Mucosa of descending colon (tissue), 3 donors: Measurements from ENCODE around the gene CDX1. TPM values are rescaled to one million over a fixed set of nuclear protein-coding genes. Genes with fewer than 3 reads are reported as not detected.

ENCODE experiments used
- ATAC-seq: fragments of 200-7000 bp; cut with Tn5 transposase; one replicate; pipeline ENCODE4 v1.9.1; 2020; ENCODE audit warnings: mild to moderate bottlenecking, moderate library complexity
- DNase-seq, 3 donors: peaks; one replicate each; pipeline ENCODE4 v3.0.0-alpha.2; 2020
- H3K36me3 ChIP-seq: fragments of 200-600 bp; one replicate; pipeline ENCODE4 v1.8.0; 2021; ENCODE audit warnings: low read depth, mild to moderate bottlenecking
- H3K4me1 ChIP-seq: fragments of 200-600 bp; one replicate; pipeline ENCODE4 v1.8.0; 2021; ENCODE audit warnings: low read depth, mild to moderate bottlenecking
- H3K4me3 ChIP-seq: fragments of 200-600 bp; one replicate; pipeline ENCODE4 v1.8.0; 2021; ENCODE audit warnings: mild to moderate bottlenecking
- H3K9me3 ChIP-seq: fragments of 200-600 bp; one replicate; pipeline ENCODE4 v1.8.0; 2021; ENCODE audit warnings: mild to moderate bottlenecking
- CTCF ChIP-seq: fragments of 200-600 bp; IDR thresholded peaks from one replicate; pipeline ENCODE4 v1.8.0; 2022; ENCODE audit warnings: antibody characterized with exemption, mild to moderate bottlenecking
- intact Hi-C, 2 donors: fragments of 100-400 bp; cut with DNase I in 1 of 2; cut with micrococcal nuclease in 1 of 2; formaldehyde crosslinking; loops; one replicate each; pipeline versions ENCODE4 v1.11.0 to v1.11.1; 2022; cut with DNase I, micrococcal nuclease
- total RNA-seq, 3 donors: library from RNA; stranded (reverse); fragmentation: NEBNext Ultra II Directional in 2 of 3; extraction: Animal tissue kit (Norgen Biotek cat#: 25700) in 2 of 3; gene quantifications; one replicate each; pipeline versions ENCODE4 v1.2.1 to v1.2.4, GENCODE V29; 2021 to 2023
- donor health status: DM: no; HTN: no; CAD: no; lungs with moderate emphysema.
- donor health status: DM: no; HTN: no; CAD: no.
- donor health status: DM: no; HTN: yes; CAD: no.

Gene CDX1
- total RNA-seq, 3 donors from 2014 or later = 140 to 306 (median 302) TPM

DNA sequence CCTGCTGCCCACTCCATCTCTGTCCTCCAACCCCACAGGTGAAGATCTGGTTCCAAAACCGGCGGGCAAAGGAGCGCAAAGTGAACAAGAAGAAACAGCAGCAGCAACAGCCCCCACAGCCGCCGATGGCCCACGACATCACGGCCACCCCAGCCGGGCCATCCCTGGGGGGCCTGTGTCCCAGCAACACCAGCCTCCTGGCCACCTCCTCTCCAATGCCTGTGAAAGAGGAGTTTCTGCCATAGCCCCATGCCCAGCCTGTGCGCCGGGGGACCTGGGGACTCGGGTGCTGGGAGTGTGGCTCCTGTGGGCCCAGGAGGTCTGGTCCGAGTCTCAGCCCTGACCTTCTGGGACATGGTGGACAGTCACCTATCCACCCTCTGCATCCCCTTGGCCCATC, 16.9 kb downstream of the CDX1 start:
- Histone ChIP-seq H3K36me3 (no peaks in the 10 kb centered on the region), H3K9me3 (no peaks in the 10 kb centered on the region), H3K4me3 (no peak overlapping the region), H3K4me1 (peaks cover 93% of the 10 kb centered on the region)
- no peak for TF ChIP-seq CTCF
- intact Hi-C loops = no loop called here
- ATAC-seq (no peak), DNase-seq (no peak)

GRCh38 chr5:150184006-150184405, 17.4 kb downstream of the CDX1 start:
- intact Hi-C loops = no loop called here
- ATAC-seq (no peak), DNase-seq (peak in 1 of 3 donors; percentile 15)
- TF ChIP-seq CTCF = no peak
- H3K36me3 ChIP-seq = no peaks in the 10 kb centered on the region
- no peak overlapping the region for H3K4me3 ChIP-seq
- H3K4me1 ChIP-seq = peaks cover 93% of the 10 kb centered on the region
- no peaks in the 10 kb centered on the region for H3K9me3 ChIP-seq

DNA sequence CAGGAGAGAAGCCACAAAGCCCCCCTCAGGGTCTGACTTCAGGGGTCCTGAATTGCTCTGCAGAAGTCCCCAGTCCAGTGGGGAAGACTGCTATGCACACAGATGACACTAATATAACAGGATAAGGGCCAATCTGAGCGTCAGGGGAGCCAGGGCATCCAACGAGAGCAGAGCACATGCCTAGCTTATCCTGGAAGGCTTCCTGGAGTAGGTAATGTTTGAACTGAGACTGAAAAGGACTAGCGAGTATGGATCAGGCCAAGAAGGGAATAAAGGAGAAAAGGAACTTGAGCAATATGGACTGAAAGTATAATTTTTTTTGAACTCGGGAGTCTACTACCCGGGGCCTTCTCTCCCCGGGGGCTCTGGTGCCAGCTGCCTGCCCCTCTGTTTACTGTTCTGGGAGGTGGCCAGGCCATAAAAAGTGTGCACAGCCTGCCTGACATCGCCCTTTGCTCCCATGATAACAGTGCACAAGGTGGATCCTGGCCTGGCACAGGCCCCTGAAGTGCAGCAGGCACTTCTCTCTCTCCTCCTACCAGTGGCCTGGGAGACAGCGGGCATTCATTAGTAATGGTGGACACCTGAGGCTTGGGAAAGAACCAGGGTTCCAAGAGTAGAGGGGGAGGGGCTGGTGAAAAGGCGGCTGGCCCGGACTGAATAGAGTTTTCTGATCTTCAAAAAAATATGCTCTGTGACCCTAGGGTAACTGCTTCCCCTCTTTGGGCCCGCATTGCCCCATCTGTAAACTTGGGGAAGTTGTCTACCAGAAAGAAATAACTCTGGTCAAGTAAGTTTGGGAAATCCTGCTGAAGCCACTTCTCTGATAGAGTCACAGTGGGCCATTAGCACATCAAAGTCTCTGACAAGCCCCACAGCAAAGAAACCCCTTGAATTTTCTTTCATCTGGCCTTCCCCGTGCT, 18.7 kb downstream of the CDX1 start:
- TF ChIP-seq CTCF = no peak
- ATAC-seq = peak; percentile 74
- intact Hi-C loops = no loop called here
- no peaks in the 10 kb centered on the region for H3K36me3 ChIP-seq
- no peak overlapping the region for H3K4me3 ChIP-seq
- peaks cover 83% of the 10 kb centered on the region for H3K4me1 ChIP-seq
- H3K9me3 ChIP-seq = no peaks in the 10 kb centered on the region
- peak; percentile 86 to 92 (median 87) for DNase-seq

- H3K4me3 ChIP-seq = no peak overlapping the region
- peak in 2 of 3 donors; percentile 24 to 53 for DNase-seq
- intact Hi-C loops = no loop called here
- H3K36me3 ChIP-seq = no peaks in the 10 kb centered on the region
- no peaks in the 10 kb centered on the region for H3K9me3 ChIP-seq
- H3K4me1 ChIP-seq = peaks cover 76% of the 10 kb centered on the region
- no peak for TF ChIP-seq CTCF
- ATAC-seq = no peak
These were observed 19.6 kb downstream of the CDX1 start for GRCh38 chr5:150186137-150186536.

DNA sequence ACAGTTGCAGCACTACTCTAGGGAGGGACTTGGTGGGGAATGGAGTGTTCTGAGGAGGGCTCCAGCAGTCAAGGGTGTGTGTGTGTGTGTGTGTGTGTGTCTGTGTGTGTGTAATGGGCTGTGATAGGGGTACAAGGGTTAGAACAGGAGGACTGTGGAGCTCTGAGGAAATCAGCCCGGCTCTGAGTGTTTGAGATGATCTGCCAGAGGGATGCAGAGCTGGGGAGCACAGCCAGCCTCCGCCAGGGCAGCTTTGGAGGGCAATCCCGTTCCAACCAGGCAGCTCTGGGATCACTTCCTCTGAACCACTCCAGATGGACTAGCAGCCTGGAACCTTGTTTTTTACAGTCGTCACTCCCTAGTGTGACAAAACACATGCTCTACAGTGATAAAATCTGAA, 20.3 kb downstream of the CDX1 start:
- no peak for TF ChIP-seq CTCF
- Histone ChIP-seq H3K36me3 (no peaks in the 10 kb centered on the region), H3K9me3 (no peaks in the 10 kb centered on the region), H3K4me3 (no peak overlapping the region), H3K4me1 (peaks cover 68% of the 10 kb centered on the region)
- intact Hi-C loops = no loop called here
- ATAC-seq (no peak), DNase-seq (peak in 2 of 3 donors; percentile 33 to 50)
